ENCODE measurements around the gene MZB1. TPM values are rescaled to one million over a fixed set of nuclear protein-coding genes. Genes with fewer than 3 reads are reported as not detected.

The MZB1 gene
- polyA plus RNA-seq, 2 of the 4 experiments (the other 2 are of a cell fraction): 0.09 TPM; not detected in 1

DNA sequence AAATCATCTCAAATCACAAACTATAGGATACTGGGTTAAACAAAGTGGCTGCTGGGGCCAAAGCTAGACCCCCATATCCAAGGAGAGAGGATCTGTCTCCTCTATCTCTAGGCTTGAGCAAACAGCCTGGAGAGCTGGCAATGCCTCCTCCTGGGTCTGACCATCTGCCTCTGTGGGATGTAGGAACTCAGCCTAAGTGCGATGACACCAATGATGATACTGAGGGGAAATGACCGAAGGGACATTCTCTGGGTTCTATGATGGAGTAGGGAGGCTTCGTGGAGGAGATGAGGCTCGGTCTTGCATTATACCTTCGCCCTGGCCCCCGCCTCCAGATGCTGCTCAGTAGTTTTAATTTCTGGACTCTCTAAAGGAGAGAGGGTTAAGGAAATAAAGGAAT lies 23.4 kb upstream of the MZB1 start (continued):
- no peak for TF ChIP-seq RARB (CRISPR knock-in tag; IDR thresholded peaks at IDR 0.05)
- TF ChIP-seq ZSCAN20 (CRISPR knock-in tag; IDR thresholded peaks at IDR 0.05): no peak
- no peak for TF ChIP-seq POLR2A (IDR thresholded peaks at IDR 0.05; ENCODE audit: low read length)
- no peak for TF ChIP-seq SMC3 (IDR thresholded peaks at IDR 0.05)
- no peak for TF ChIP-seq HDAC2 (IDR thresholded peaks at IDR 0.05)
- TF ChIP-seq HMGXB4 (CRISPR knock-in tag; IDR thresholded peaks at IDR 0.05; ENCODE audit: borderline replicate concordance): no peak
- TF ChIP-seq FOSL2 (IDR thresholded peaks at IDR 0.05): no peak
- no peak for TF ChIP-seq FOSL2 (CRISPR knock-in tag; IDR thresholded peaks at IDR 0.05)
- TF ChIP-seq, protein P1, sequence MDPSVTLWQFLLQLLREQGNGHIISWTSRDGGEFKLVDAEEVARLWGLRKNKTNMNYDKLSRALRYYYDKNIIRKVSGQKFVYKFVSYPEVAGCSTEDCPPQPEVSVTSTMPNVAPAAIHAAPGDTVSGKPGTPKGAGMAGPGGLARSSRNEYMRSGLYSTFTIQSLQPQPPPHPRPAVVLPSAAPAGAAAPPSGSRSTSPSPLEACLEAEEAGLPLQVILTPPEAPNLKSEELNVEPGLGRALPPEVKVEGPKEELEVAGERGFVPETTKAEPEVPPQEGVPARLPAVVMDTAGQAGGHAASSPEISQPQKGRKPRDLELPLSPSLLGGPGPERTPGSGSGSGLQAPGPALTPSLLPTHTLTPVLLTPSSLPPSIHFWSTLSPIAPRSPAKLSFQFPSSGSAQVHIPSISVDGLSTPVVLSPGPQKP (IDR thresholded peaks at IDR 0.05; ENCODE audit: low read depth, low read length): no peak

DNA sequence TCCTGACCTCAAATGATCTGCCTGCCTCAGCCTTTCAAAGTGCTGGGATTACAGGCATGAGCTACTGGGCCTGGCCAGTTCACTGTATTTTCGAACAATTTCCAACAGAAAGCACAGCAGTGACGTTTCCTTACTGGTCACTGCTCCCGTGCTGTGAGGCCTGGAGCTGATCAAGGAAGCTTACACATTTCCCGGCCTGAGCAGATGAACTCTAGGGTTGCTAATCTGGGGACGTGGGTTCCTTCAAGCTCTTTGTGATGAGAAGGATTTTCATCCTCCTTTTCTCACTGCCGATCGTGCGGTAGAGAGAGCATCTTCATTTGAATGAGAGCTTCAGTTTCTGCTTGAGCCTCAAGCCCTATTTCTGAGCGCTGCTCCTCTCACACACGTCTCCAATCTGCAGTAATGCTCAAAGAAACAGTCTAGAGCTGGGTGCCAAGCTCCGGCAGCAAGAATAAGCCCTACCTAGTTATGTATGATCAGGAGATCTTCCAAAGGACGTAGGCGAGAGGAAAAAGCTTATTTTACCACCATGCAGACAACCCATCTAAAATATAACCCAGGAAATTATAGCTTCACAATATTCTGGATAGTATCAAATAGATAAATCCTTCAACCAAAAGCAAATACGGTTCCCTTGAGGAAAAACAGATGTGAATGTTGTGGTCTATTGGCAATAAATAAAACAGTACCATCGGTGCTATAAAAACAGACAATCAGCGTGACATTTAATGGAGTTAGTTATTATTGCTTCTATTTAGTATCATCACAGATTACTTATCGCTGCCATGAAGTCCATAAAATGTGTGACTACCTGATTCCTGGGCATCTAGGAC lies 21.5 kb upstream of the MZB1 start:
- Histone ChIP-seq H3K4me1 (no peaks in the 10 kb centered on the region), H3K4me2 (no peak overlapping the region), H3K4me3 (no peak overlapping the region), H3K9me3 (no peaks in the 10 kb centered on the region), H3K27ac (no peak overlapping the region)
- FAIRE-seq (no peak), ATAC-seq (no peak), DNase-seq (ENCODE audit: low read depth in 1 of 2, low spot score in 1 of 2) (no peak)
- ChIA-PET POLR2A (interaction anchor here (1.5 kb wide), 1 partner anchor 150 kb away, joined by 3 read pairs; the partner anchor contains the start of gene UBE2D2), CTCF (interaction anchor here (1.0 to 4.9 kb wide), 5 partner anchors 10 to 141 kb away, joined by 3 to 57 read pairs (median 3); partner anchors contain the start of gene DNAJC18)
- TF ChIP-seq, protein P1 (IDR thresholded peaks at IDR 0.05; ENCODE audit: low read depth, low read length): no peak
- TF ChIP-seq FOSB (CRISPR knock-in tag; IDR thresholded peaks at IDR 0.05) (no peak), KDM5A (IDR thresholded peaks at IDR 0.05) (no peak), PHF8 (IDR thresholded peaks at IDR 0.05; ENCODE audit: borderline replicate concordance, low read depth) (no peak), CBX2 (IDR thresholded peaks at IDR 0.05; ENCODE audit: borderline replicate concordance, low read depth) (no peak), SMC3 (IDR thresholded peaks at IDR 0.05) (no peak), TFCP2L1 (CRISPR knock-in tag; IDR thresholded peaks at IDR 0.05) (no peak), ZSCAN20 (CRISPR knock-in tag; IDR thresholded peaks at IDR 0.05) (no peak), KDM1A (IDR thresholded peaks at IDR 0.05; ENCODE audit: low read depth) (no peak), FOXS1 (CRISPR knock-in tag; IDR thresholded peaks at IDR 0.05) (no peak), MAFK (IDR thresholded peaks at IDR 0.05; ENCODE audit: partially characterized antibody) (no peak), BHLHE40 (IDR thresholded peaks at IDR 0.05; ENCODE audit: low read depth, low read length) (no peak), CBX8 (IDR thresholded peaks at IDR 0.05) (no peak), HOXB13 (CRISPR knock-in tag; IDR thresholded peaks at IDR 0.05; ENCODE audit: low read depth) (no peak), NR3C1 (IDR thresholded peaks at IDR 0.05) (no peak), CEBPB (IDR thresholded peaks at IDR 0.05) (no peak), RCOR1 (IDR thresholded peaks at IDR 0.05; ENCODE audit: low read depth, low read length) (no peak), RNF2 (IDR thresholded peaks at IDR 0.05; ENCODE audit: borderline replicate concordance, low read depth) (no peak)
- TF ChIP-seq, protein P2, sequence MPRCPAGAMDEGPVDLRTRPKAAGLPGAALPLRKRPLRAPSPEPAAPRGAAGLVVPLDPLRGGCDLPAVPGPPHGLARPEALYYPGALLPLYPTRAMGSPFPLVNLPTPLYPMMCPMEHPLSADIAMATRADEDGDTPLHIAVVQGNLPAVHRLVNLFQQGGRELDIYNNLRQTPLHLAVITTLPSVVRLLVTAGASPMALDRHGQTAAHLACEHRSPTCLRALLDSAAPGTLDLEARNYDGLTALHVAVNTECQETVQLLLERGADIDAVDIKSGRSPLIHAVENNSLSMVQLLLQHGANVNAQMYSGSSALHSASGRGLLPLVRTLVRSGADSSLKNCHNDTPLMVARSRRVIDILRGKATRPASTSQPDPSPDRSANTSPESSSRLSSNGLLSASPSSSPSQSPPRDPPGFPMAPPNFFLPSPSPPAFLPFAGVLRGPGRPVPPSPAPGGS (IDR thresholded peaks at IDR 0.05): no peak
- TF ChIP-seq, protein P3, sequence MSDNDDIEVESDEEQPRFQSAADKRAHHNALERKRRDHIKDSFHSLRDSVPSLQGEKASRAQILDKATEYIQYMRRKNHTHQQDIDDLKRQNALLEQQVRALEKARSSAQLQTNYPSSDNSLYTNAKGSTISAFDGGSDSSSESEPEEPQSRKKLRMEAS (IDR thresholded peaks at IDR 0.05): no peak
- WGBS (ENCODE audit: missing lambda C conversion rate): 73% methylated on average over 17 of the region's 17 CpGs
